SK-N-SH treated with all-trans-retinoic acid at 6 μM for 48 hours (cell line): ENCODE results near the gene FAM185A.
"Not testable (repeated sequence)": the region's sequence is repeated elsewhere in the genome, so short reads cannot be mapped to it uniquely, and the experiment has no call there.

Source experiments
- ARNTL ChIP-seq: fragments of 450-650 bp; formaldehyde crosslinking; IDR thresholded peaks from 2 replicates; pipeline ENCODE4 v1.5.0; 2020; ENCODE audit warnings: low read depth, mild to moderate bottlenecking, moderate library complexity, borderline replicate concordance
- BACH2 ChIP-seq: fragments of 250-450 bp; sonication (Bioruptor Pico); IDR thresholded peaks from 2 replicates; pipeline ENCODE4 v1.9.0; 2021; ENCODE audit warnings: mild to moderate bottlenecking, borderline replicate concordance
- CREB5 ChIP-seq: fragments of 250-450 bp; sonication (Bioruptor Pico); IDR thresholded peaks from 2 replicates; pipeline ENCODE4 v1.5.1; 2020; ENCODE audit warnings: low read depth, mild to moderate bottlenecking, moderate library complexity
- CSDC2 ChIP-seq: fragments of 250-450 bp; sonication (Bioruptor Pico); IDR thresholded peaks from 2 replicates; pipeline ENCODE4 v1.5.0; 2020; ENCODE audit warnings: mild to moderate bottlenecking, moderate library complexity
- OSR1 ChIP-seq: fragments of 250-450 bp; sonication (Bioruptor Pico); IDR thresholded peaks from 2 replicates; pipeline ENCODE4 v1.8.0; 2022; ENCODE audit warnings: moderate library complexity, mild to moderate bottlenecking, inconsistent platforms
- POU6F1 ChIP-seq: fragments of 250-450 bp; sonication (Bioruptor Pico); IDR thresholded peaks from 2 replicates; pipeline ENCODE4 v1.8.0; 2021; ENCODE audit warnings: low read depth, mild to moderate bottlenecking, moderate library complexity, borderline replicate concordance
- RARB ChIP-seq: fragments of 250-450 bp; sonication (Bioruptor Pico); IDR thresholded peaks from 2 replicates; pipeline ENCODE4 v1.8.0; 2021; ENCODE audit warnings: mild to moderate bottlenecking, moderate library complexity
- SNAI2 ChIP-seq: fragments of 250-450 bp; sonication (Bioruptor Pico); IDR thresholded peaks from 2 replicates; pipeline ENCODE4 v1.5.0; 2020; ENCODE audit warnings: mild to moderate bottlenecking, moderate library complexity
- TOX ChIP-seq: fragments of 250-450 bp; sonication (Bioruptor Pico); IDR thresholded peaks from 2 replicates; pipeline ENCODE4 v1.8.0; 2021; ENCODE audit warnings: mild to moderate bottlenecking, moderate library complexity, borderline replicate concordance
- ZC3H10 ChIP-seq: fragments of 250-450 bp; sonication (Bioruptor Pico); IDR thresholded peaks from 2 replicates; pipeline ENCODE4 v1.5.1; 2021; ENCODE audit warnings: mild to moderate bottlenecking, moderate library complexity
- ZFP3 ChIP-seq: fragments of 250-450 bp; sonication (Bioruptor Pico); IDR thresholded peaks from 2 replicates; pipeline ENCODE4 v1.5.0; 2020; ENCODE audit warnings: mild to moderate bottlenecking, moderate library complexity
- ZNF565 ChIP-seq: fragments of 450-650 bp; formaldehyde crosslinking; conservative IDR thresholded peaks from 2 replicates; pipeline ENCODE4 v1.5.0; 2020; ENCODE audit warnings: low read depth, mild to moderate bottlenecking, moderate library complexity
- TF ChIP-seq, protein P1 (sequence below): fragments of 250-450 bp; sonication (Bioruptor Pico); IDR thresholded peaks from 2 replicates; pipeline ENCODE4 v1.5.0; 2020; ENCODE audit warnings: mild to moderate bottlenecking, moderate library complexity

GRCh38 chr7:102770467-102770866 lies 21.7 kb downstream of the FAM185A start:
- TF ChIP-seq, protein P1, sequence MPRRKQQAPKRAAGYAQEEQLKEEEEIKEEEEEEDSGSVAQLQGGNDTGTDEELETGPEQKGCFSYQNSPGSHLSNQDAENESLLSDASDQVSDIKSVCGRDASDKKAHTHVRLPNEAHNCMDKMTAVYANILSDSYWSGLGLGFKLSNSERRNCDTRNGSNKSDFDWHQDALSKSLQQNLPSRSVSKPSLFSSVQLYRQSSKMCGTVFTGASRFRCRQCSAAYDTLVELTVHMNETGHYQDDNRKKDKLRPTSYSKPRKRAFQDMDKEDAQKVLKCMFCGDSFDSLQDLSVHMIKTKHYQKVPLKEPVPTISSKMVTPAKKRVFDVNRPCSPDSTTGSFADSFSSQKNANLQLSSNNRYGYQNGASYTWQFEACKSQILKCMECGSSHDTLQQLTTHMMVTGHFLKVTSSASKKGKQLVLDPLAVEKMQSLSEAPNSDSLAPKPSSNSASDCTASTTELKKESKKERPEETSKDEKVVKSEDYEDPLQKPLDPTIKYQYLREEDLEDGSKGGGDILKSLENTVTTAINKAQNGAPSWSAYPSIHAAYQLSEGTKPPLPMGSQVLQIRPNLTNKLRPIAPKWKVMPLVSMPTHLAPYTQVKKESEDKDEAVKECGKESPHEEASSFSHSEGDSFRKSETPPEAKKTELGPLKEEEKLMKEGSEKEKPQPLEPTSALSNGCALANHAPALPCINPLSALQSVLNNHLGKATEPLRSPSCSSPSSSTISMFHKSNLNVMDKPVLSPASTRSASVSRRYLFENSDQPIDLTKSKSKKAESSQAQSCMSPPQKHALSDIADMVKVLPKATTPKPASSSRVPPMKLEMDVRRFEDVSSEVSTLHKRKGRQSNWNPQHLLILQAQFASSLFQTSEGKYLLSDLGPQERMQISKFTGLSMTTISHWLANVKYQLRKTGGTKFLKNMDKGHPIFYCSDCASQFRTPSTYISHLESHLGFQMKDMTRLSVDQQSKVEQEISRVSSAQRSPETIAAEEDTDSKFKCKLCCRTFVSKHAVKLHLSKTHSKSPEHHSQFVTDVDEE (CRISPR knock-in tag): not testable (repeated sequence)
- not testable (repeated sequence) for TF ChIP-seq BACH2; CSDC2 (CRISPR knock-in tag); TOX; ZNF565 (CRISPR knock-in tag); ZFP3 (CRISPR knock-in tag); RARB (CRISPR knock-in tag); ZC3H10; OSR1 (CRISPR knock-in tag); CREB5; POU6F1 (CRISPR knock-in tag); SNAI2; ARNTL (CRISPR knock-in tag)
